NCI-H2227 (cell line): ENCODE measurements around the gene TLE5.
"Not testable (repeated sequence)": the region's sequence is repeated elsewhere in the genome, so short reads cannot be mapped to it uniquely, and the experiment has no call there.

Experiments
- DNase-seq: peaks from one replicate; lab custom pipeline; 2025; ENCODE audit not compliant: unreplicated experiment; lab: John Stamatoyannopoulos, UW

The TLE5 gene

DNA sequence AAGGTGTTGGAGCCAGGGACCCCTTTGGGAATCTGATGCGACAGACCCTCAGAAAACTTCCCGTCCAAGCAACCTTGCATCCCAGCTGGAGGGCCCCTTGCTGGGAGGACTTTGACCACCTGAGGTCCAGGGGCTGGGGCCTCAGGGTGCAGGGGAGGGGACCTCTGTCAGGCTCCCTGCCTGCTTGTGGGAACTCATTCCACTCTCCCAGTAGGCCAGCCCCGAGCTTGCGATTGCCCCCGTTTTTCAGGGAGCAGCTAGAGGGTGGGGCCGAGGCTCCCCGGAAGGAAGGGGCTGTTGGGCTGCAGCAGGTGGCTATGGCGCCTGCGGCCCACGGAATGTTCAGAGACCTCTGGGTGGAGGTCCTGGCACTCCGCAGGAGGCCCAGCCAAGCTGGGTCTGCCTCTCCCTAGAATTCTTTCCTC is 34.6 kb upstream of the TLE5 start:
- DNase-seq: no peak

DNA sequence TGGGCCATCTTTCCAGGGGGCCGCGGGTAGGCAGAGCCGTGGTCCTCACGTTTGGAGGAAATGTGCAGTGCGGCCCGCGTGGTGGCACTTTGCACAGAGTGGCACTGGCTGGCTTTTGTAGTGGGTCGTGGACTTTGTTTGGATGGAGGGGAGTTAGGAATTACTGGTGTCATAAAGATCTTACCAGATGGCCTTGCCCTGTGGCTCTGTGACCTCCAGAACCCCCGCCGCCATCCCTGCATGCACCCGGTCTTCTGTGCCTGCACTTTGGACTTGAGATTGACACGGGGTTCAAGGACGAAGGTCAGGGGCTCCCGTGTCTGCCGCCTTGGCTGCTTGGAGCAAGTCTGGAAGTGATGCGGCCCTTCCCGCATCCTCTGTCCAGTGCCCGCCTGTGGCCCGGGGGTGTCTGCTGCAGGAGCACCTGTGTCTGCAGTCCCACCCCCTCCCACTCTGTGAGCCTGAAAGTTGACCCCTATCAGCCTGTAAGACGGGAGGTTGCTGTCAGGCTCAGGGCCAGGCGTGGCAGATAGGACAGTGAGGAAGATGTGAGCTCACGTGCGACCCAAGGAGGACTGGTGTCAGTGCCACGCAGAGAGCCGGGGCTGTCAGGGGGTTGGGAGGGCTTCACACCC is 34.1 kb upstream of the TLE5 start:
- no peak for DNase-seq

DNA sequence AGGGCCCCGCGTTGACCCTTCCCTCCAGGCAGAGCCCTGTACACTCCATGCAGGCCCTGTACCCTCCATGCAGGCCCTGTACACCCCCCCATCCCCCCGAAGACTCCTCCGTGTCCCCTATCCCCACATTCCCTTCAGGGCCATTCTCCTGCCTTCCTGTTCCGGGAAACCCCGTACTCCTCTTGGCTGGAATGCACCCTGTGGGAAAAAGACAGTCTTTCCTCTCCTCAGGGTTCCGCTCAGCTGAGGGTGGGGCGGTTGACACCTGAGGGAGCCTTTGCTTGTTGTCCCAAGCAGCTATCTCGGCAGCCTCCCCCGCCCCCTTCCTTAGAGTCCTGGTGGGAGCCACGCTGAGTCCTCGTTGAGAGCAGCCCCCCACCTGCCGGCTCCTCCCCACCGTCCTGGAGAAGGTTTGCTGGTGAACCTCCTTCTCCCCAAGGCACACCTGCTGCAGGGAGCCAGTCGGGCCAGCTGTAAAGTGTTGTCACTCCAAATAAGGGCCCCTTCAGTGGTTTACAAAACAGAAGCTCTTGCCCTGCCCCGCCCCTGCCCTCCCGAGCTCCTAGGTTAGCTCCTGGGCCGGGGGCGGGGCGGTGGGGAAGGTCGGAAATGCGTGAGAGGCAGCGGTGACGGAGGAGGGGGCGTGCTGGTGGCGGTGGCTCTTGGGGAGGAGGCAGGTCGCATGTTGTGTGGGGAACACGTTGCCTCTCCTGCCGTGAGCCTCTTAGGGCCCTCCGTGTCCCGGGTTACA is 33.3 kb upstream of the TLE5 start:
- DNase-seq: peak; percentile 9

DNA sequence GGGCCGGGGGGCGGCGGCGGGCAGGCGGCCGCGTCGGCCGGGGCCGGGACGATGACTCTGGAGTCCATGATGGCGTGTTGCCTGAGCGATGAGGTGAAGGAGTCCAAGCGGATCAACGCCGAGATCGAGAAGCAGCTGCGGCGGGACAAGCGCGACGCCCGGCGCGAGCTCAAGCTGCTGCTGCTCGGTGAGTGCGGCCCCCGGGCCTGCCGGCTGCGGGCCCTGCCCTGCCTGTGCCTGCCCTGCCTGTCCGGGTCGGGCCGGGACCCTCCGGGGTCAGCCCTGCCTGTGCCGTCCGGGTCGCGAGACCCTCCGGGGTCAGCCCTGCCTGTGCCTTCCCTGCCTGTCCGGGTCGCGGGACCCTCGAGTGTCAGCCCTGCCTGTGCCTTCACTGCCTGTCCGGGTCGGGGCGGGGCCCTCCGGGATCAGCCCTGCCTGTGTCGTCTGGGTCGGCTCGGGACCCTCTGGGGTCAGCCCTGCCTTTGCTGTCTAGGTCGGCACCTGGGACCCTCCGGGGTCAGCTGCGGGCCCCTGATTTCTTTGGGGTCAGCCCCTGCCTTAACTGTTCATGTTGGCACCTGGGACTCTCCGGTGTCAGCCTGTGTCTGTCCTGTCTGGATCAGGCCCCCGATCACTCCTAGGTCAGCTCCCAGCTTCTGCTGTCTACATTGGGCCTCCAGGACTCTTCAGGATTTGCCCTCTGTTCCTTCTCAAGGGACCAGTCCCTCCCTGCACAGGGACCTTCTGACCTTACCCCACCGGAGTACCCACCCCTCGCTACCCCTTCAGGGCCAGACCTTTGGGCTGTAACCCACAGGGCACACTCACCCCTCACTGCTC is 32.5 kb upstream of the TLE5 start:
- no peak for DNase-seq

DNA sequence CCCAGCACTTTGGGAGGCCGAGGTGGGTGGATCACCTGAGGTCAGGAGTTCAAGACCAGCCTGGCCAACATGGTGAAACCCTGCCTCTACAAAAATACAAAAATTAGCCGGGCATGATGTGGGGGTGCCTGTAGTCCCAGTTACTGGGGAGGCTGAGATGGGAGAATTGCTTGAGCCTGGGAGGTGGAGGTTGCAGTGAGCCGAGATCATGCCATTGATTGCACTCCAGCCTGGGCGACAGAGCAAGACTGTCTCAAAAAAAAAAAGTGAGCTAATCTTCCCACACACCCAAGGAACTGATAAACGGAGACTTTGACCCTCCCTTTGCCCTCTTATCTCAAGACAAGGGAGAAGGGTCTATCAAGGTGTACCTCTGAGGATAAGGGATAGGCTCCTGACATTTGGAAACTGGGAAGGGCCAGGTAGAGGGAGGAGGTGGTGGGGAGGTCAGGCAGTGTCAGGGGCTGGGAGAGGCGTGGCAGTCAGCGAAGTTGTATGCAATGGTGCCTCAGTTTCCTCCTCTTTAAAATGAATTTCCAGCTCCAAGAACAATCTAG is 27.1 kb upstream of the TLE5 start:
- DNase-seq: not testable (repeated sequence)

DNA sequence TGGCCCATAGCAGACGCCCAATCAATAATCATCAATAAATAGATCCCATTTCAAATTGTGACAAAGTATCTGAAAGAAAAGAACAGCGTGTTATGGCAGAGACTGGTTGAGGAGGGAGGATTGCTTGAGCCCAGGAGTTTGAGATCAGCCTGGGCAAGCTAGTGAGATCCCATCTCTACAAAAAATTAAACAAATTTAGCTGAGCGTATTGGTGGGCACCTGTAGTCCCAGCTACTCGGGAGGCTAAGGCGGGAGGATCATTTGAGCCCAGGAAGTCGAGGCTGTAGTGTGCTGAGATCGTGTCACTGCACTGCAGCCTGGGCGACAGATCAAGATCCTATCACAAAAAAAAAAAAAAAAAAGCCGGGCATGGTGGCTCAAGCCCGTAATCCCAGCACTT is 25.5 kb upstream of the TLE5 start:
- no peak for DNase-seq

DNA sequence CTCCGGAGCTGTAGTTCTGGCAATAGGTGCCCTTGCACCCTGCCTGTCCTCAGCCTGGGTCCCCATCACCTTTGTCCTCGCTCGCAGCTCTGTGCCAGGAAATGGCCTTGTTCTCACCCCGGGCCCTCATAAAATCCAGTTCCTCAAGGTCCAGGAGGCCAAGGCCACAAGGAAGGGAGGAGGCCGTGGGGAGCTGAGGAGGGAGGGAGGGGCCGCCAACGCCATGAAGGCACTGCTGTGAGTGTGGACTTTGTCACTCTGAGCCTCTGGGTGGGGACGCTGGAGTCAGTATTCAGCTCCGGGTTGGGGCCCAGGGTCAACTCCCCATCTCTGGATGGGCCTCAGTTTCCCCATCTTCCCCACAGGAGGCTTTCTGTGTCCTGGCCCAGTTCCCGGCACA is 22.6 kb upstream of the TLE5 start:
- DNase-seq: no peak

DNA sequence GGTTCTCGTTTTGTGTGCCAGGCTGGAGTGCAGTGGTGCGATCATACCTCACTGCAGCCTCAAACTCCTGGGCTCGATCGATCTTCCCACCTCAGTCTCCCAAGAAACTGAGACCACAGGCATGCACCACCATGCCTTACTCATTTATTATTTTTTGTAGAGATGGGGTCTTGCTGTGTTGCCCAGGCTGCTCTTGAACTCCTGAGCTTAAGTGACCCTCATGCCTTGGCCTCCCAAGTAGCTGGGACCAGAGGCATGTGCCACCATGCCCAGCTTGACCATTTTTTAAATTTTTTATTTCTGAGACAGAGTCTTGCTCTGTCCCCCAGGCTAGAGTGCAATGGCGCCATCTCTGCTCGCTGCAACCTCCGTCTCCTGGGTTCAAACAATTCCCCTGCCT is 21.7 kb upstream of the TLE5 start:
- no peak for DNase-seq

DNA sequence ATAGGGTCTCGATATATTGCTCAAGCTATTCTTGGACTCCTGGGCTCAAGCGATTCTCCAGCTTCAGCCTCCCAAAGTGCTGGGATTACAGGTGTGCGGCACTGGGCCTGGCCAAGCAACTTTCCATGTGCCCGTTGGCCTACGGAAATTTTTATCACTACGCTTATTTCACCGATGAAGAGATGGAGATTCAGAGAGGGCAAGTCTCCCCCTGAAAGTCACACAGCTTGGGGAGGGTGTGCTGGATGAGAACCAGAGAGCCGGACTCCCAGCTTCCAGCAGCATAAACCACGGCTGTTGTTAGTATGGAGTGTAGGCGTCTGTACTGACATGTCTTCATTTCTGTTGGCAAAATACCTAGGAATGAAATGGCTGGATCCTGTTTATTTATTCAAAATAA is 20.0 kb upstream of the TLE5 start:
- no peak for DNase-seq

DNA sequence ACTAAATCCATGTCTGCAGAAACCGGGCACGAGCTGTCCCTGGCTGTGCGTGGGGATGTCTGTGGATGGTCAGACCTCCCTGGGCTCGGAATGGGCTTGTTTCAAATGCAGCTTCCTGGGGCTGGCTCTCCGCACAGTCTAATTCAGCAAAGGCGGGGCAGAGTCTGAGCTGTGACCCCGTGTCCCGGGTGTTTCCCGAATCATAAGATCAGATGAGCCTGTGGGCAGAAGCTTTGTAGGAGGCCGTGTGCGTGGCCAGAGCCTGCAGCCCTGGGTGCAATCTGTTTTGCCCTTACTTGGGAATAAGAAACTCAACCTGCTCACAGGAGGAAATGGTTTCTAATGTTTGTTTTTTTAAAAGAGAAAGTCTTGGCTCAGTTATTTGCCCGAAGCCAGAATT is 18.0 kb upstream of the TLE5 start:
- no peak for DNase-seq

DNA sequence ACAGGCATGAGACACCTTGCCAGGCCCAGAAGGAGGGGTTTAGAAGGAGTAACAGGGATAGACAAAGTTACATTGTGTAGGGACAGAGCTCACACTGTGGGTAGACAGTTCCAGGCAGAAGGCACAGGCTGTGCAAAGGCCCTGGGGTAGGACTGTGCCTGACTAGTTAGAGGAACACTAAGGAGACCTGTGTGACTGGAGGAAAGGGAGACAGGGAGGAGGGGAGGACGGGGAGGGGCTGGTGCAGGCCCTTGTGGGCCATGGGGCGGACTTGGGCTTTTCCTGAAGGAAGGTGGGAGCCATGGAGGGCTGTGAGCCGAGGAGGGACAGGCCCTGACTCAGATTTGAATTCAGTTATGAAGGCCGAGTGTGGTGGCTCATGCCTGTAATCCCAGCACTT is 17.3 kb upstream of the TLE5 start:
- DNase-seq: no peak

DNA sequence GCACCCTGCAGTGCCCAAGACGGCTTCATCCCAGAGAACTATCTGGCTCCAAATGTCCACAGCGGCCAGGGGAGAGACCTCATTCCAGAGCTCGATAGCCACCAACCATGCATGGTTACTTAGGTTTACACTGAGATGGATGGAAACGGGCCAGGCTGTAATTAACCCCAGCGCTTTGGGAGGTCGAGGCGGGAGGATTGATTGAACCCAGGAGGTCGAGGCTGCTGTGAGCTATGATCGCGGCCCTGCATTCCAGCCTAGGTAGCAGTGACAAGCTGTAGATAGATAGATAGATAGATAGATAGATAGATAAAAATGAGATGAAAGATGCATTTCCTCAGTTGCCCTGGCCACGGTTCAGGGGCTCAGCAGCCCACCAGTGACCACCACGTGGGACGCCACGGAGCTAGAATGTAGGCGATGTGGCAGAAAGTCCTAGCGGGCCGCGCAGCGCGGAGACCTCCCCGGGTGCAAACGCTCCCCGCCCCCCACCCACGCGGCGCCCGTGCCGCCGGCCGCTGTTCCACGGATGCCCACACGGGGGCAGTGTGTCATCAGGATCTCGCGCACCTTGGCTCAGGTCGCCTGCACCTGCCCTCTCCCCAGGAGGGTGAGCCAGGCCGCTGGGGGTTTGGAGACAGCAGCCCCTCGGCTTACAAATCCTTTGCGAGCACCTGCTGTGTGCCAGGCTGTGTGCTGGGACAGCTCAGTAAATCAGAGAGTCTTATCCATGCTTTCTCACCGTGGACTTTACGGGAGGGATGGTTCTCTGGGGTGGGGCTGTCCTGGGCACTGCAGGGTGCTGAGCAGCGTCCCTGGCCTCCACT is 13.5 kb upstream of the TLE5 start:
- DNase-seq: peak; percentile 50

DNA sequence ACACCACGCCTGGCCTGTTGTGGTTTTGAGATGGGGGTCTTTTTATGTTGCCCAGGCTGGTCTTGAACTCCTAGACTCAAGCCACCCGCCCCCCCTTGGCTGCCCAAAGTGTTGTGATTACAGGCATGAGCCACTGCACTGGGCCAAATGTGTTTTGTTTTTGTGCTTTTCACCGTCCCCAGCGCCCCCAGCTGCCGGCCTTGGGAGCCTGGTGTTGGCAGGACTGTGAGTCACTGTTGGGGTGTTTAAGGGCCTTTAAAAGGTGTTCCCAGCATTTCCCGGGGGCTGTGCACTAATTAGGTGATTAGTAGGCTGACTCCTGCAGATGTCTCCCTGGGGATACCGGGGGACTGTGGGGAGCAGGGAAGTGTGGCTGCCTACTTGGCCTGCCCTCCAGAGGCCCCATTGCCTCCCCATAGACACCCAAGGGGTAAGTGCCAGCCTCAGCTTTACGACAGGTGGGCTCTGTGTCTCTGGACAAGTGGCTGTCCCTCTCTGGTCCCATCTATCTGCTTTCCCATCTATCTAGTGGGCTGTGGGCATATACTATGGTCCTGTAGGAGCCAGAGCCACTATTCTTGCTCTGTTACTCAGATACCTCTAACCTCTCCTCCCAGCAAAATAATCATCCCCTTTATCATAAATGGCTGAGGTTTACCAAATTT is 11.8 kb upstream of the TLE5 start:
- DNase-seq: no peak

DNA sequence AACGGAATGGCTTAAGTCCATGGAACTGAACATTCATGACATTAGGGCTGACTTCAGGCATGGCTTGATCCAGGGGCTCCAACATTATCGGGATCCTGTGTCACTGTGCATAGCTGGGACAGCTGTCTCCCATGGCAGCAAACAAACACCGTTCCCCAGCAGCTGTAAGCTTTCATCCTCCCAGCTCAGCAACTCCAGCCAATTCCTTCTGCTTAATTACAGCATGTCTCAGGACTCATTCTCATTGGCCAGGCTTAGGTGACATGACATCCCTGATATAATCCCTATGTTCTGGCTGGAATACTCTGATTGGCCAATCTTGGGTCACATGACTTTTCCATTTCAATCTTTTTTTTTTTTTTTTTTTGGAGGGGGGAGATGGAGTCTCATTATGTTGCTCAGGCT is 10.9 kb upstream of the TLE5 start:
- DNase-seq: peak; percentile 37

DNA sequence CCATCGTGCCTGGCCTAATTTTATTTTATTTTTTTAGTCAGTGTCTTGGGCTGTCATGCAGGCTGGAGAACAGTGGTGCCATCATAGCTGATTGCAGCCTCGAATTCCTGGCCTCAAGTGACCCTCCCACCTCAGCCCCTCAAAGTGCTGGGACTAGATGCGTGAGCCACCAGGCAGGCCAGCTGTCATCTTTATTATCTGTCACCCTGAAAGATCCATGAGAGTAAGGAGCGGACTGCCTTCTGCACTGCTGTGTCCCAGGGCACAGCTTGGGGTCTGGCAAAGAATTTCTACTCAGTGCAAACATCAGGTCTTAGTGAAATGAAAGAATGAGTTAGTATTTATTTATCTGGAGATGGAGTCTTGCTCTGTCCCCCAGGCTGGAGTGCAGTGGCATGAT is 9.5 kb upstream of the TLE5 start:
- DNase-seq: peak; percentile 41

DNA sequence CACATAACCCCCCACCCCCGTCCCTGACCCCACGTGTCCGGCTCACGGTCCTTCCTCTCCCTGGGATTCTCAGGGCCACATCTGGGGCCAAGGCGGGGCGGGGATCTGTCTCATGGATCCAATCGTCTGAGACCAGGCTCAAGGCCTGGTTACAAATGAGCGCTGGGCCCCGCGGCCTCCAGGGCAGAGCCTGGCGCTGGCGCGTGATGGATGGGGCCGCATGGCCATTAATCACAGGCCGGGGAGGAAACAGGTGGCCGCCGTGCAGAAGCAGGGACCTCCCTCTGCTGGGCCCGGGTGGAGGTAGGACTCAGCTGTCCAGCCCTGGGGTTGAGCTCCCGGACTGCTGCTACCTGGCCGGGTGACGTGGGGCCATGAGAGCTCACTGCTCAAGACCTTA is 5.8 kb upstream of the TLE5 start:
- peak; percentile 60 for DNase-seq

DNA sequence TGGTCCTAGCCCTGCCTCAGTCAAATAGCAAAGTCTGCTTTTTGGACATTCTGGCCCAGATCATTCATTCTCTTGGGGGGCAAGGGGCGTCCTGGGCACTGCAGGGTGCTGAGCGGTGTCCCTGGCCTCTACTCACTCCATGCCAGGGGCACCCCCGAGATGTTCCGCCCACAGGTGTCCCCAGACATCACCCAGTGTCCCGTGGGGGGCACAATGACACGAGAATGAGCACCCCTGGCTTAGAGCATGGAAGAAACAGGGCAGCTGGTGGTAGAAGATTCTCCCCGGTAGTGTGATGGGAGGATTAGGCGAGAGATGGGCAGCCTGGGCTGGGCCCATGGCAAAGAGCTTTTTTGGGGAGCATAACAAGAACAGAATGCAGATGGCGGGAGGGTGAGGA is 5.3 kb upstream of the TLE5 start:
- no peak for DNase-seq

DNA sequence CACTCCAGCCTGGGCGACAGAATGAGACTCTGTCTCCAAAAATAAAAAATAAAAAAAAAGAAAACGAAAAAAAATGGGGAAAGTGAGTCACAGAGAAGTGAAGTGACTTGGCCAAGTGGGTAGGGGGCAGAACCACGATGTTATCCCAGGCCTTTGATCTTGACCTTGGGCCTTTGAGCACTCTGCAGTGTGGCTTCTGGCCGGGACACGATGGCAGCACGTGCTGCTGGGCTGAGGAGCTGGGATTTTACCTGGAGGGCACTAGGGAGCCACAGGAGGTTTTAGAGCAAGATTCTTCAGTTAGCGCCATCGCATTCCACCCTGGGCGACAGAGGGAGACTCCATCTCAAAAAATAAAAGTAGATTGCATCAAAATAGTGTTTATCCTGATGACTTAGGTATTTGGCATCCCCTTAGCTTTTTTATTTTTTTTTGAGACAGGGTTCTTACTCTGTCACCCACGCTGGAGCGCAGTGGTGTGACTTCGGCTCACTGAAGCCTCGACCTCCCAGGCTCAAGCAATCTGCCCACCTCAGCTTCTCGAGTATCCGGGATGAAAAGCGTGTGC is 4.3 kb upstream of the TLE5 start:
- DNase-seq: no peak

DNA sequence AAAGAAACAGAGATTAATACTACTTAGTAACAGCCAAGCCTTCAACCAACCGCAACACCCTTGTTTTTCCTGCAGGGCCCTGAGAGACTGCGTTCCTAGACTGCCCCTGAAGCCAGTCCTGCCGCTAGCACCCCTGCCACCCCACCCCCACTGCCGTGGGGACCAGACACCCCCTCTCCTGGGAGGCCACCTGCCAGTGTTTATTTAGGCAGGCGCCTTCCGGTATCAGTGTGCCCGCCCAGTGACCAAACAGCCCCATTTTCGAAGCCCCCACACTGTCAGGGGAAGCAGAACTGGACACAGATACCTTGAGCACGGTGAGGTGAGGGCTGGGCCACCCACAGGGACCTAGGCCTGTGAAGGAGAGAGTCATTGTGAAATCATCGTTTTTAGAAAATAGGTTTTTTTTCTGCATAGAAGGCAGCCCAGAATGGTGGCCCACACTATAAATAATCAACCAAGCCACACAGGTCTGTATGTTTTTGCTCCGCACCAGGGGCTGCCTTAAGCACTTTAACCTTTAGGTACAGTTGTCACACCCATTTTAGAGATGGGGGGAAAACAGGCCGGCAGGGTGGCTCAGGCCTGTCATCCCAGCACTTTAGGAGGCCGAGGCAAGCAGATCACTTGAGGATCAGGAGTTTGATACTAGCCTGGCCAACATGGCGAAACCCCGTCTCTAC is 3.5 kb upstream of the TLE5 start:
- no peak for DNase-seq

DNA sequence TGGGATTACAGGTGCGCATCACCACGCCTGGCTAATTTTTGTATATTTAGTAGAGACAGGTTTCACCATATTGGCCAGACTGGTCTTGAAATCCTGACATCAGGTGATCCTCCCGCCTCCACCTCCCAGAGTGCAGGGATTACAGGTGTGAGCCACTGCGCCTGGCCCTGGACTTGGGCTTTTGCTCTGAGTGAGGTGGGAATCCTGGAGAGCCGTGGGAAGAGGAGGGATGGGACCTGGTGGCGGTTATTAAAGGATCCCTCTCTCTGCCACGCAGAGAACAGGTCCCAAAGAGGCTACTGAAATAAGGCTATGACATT is 1.7 kb upstream of the TLE5 start:
- no peak for DNase-seq
